ENCODE results near the gene GNAQ.

Gene GNAQ

DNA sequence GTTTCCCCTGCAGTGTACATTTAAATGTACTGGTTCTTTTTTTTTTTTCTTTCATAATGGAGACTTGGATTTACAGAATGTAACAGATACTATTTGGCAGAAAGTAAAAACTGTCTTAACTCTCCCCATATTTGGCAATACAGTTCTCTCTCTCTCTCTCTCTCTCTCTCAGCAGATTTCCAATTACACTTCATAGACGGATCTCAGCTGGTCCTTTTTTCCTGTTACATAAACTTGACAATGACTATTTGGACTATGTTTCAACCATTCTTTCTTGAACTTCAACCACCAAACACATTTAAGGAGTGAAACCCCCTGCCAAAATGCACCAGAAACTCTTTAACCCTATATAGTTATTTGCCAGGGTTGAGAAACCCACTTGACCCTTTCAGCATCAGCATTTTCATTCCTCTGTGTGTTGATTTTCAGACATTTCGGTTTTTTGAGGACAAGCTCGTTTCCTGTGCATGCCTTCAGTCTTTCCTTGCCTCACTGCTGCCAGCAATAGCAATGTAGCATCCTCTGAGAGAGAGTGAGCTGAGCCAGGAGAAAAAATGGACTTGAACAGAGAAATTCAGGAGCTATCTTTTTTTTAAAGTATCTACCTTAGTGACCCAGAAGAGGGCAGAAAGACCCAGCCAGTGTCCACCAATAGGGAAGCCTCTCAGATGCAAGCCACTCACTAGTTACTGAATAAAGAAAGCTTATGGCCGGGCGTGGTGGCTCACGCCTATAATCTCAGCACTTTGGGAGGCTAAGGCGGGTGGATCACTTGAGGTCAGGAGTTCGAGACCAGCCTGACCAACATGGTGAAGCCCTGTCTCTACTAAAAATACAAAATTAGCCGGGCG, 357.4 kb downstream of the GNAQ start:
- no peak for DNase-seq

DNA sequence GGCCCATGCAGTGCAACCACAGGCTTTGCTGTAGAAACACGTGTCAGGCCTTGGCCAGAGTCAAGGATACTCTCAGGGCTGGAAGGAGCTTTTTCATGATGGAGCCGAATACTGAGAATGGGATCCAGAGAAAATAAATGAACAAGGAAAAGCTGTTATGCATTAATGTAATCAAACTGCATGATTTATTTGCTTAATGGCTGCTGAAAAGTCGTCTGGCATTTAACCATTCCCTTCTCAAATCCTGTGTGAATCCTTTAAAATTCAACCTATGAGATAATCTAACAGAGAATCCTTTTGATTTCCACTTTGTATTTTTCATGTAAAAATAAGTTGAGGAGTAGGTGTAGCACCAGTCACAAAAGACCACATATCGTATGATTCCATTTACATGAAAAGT, 359.4 kb downstream of the GNAQ start:
- DNase-seq, result no peak

DNA sequence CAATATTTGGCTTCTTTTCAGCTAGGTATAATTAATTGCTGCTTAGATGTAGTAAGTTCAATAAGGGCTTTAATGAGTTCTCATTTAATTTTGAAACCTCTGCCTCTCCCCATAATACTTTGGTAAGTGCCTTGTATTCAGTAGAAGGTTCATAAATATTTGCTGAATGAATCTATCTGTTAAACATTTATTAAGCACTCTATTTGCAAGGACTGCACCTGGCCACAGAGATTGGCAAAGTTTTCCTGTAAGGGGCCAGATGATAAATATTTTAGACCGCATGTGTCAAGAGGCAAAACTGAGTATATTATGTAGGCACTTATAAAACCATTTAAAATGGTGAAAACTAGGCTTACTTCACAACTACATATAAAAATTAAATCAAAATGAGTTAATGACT, 364.5 kb downstream of the GNAQ start:
- no peak for DNase-seq

Measured in activated CD4-positive, alpha-beta T cell treated with anti-CD3 and anti-CD28 coated beads for 1 hour (primary cell).